SK-N-MC (cell line): ENCODE data around the gene CEP126.

ENCODE experiments used
- EZH2 ChIP-seq: fragments of 200-600 bp; sonication (generic); IDR thresholded peaks from one replicate; pipeline ENCODE4 v1.6.1; 2017; ENCODE audit warnings: antibody characterized with exemption
- FOXP2 ChIP-seq: optimal IDR thresholded peaks from 2 replicates; pipeline ENCODE3; 2011; ENCODE audit warnings: mild to moderate bottlenecking, moderate library complexity; ENCODE audit not compliant: insufficient read depth; ENCODE audit errors: extremely low read length, control extremely low read depth
- POLR2AphosphoS5 ChIP-seq: IDR thresholded peaks from 2 replicates; pipeline ENCODE4 v1.6.1; 2012; ENCODE audit warnings: mild to moderate bottlenecking, low read depth, low read length, borderline replicate concordance

GRCh38 chr11:101894505-101894904, 20.3 kb upstream of the CEP126 start:
- TF ChIP-seq POLR2AphosphoS5 (no peak), EZH2 (no peak), FOXP2 (no peak)
